Endothelial cell (in vitro differentiated cells): ENCODE measurements around the gene NIF3L1. TPM values are rescaled to one million over a fixed set of nuclear protein-coding genes. Genes with fewer than 3 reads are reported as not detected.

Source experiments
- DNase-seq: peaks from one replicate; pipeline ENCODE4 v3.0.0; 2021; ENCODE audit warnings: low spot score
- H3K27ac Mint-ChIP-seq: one replicate; pipeline ENCODE4 v1.8.0; 2021; ENCODE audit warnings: mixed read lengths, inconsistent platforms; ENCODE audit not compliant: unreplicated experiment
- H3K27me3 Mint-ChIP-seq: one replicate; pipeline ENCODE4 v1.8.0; 2021; ENCODE audit warnings: mild to moderate bottlenecking, moderate library complexity, mixed read lengths, inconsistent platforms; ENCODE audit not compliant: unreplicated experiment
- H3K36me3 Mint-ChIP-seq: one replicate; pipeline ENCODE4 v1.8.0; 2021; ENCODE audit warnings: mild to moderate bottlenecking, low read depth, mixed read lengths, inconsistent platforms; ENCODE audit not compliant: unreplicated experiment
- H3K4me1 Mint-ChIP-seq: one replicate; pipeline ENCODE4 v1.8.0; 2021; ENCODE audit warnings: mild to moderate bottlenecking, mixed read lengths, inconsistent platforms; ENCODE audit not compliant: unreplicated experiment
- H3K4me3 Mint-ChIP-seq: one replicate; pipeline ENCODE4 v1.8.0; 2021; ENCODE audit warnings: mild to moderate bottlenecking, mixed read lengths, inconsistent platforms; ENCODE audit not compliant: unreplicated experiment
- H3K9me3 Mint-ChIP-seq: one replicate; pipeline ENCODE4 v1.8.0; 2021; ENCODE audit warnings: mixed read lengths, inconsistent platforms; ENCODE audit not compliant: unreplicated experiment
- total RNA-seq: library from RNA; stranded (reverse); fragmentation: NEBNext Ultra II Directional; extraction: Animal tissue kit (Norgen Biotek cat#: 25700); gene quantifications from one replicate; pipeline ENCODE4 v1.2.1, GENCODE V29; 2021; ENCODE audit not compliant: unreplicated experiment
- TF ChIP-seq, protein P1 (sequence below): fragments of 200-600 bp; sonication (generic); IDR thresholded peaks from one replicate; pipeline ENCODE4 v1.5.0; 2021; ENCODE audit warnings: antibody characterized with exemption; ENCODE audit not compliant: unreplicated experiment

NIF3L1 gene
- total RNA-seq, 1 donor from 2014 or later: 14.2 TPM

DNA sequence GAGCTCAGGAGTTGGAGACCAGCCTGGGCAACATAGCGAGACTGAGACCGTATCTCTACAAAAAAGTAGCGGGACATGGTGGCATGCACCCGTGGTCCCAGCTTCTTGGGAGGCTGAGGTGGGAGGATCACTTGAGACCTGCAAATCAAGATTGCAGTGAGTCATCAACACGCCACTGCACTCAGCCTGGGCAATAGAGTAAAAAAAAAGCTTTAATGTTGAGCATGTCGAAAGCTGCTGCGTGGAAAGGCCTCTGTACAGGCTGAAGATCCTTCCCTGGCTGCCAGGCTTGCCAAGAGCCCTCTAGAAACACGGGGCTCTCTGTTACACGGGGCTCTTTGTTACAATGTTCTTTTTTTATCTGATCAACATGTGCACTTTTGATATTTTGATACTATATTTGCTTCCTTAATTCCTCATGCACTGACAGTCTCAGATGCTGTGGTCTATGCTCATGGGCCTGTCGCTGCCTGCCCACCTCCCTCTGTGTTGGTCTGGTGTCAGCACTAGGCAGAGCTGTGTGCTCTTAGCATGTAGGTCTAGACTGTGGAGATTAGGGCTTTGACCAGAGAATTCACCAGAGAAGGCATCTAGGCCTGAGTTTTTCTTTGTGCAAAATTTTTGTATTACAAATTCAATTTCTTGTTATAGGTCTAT is 43.4 kb upstream of the NIF3L1 start:
- no peaks in the 10 kb centered on the region for H3K9me3 Mint-ChIP-seq
- H3K27me3 Mint-ChIP-seq: no peaks in the 10 kb centered on the region
- no peak for DNase-seq
- no peak overlapping the region for H3K4me3 Mint-ChIP-seq
- H3K27ac Mint-ChIP-seq: no peak overlapping the region
- H3K36me3 Mint-ChIP-seq: no peaks in the 10 kb centered on the region
- no peaks in the 10 kb centered on the region for H3K4me1 Mint-ChIP-seq
- TF ChIP-seq, protein P1, sequence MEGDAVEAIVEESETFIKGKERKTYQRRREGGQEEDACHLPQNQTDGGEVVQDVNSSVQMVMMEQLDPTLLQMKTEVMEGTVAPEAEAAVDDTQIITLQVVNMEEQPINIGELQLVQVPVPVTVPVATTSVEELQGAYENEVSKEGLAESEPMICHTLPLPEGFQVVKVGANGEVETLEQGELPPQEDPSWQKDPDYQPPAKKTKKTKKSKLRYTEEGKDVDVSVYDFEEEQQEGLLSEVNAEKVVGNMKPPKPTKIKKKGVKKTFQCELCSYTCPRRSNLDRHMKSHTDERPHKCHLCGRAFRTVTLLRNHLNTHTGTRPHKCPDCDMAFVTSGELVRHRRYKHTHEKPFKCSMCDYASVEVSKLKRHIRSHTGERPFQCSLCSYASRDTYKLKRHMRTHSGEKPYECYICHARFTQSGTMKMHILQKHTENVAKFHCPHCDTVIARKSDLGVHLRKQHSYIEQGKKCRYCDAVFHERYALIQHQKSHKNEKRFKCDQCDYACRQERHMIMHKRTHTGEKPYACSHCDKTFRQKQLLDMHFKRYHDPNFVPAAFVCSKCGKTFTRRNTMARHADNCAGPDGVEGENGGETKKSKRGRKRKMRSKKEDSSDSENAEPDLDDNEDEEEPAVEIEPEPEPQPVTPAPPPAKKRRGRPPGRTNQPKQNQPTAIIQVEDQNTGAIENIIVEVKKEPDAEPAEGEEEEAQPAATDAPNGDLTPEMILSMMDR: no peak

DNA sequence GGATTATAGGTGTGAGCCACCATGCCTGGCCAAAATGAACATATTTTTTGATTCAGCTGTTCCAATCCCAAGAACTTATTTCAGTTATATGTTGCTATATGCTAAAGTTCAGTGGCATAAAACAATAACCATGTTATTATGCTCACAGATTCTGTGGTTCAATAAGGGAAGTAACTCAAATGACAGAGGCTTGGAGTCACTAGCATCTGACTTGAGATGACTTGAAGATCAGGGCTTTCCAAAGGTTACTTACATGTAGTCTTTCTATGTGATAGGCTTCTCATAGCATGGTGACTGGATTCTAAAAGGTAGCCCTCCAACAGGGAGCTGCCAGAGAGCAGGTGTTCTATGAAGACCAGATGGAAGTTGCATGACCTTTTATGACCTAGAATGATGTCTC is 41.9 kb upstream of the NIF3L1 start:
- Mint-ChIP-seq H3K9me3 (no peaks in the 10 kb centered on the region), H3K4me1 (no peaks in the 10 kb centered on the region), H3K27me3 (no peaks in the 10 kb centered on the region), H3K36me3 (peaks cover 1% of the 10 kb centered on the region), H3K27ac (no peak overlapping the region), H3K4me3 (no peak overlapping the region)
- DNase-seq: no peak
- TF ChIP-seq, protein P1: no peak

DNA sequence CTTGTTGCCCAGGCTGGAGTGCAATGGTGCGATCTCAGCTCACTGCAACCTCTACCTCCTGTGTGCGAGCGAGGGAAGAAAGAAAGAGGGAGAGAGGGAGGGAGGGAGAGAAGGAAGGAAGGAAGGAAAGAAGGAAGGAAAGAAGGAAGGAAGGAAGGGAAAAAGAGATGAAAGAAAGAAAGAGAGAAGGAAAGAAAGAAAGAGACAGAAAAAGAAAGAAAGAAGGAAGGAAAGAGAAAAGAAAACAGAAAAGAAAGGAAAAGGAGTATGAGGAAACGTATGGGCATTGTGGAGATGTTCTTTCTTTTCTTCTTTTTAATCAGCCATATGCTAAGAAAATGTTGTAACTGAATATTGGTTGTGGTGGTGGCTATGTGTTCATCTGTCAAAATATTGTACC is 41.2 kb upstream of the NIF3L1 start:
- no peak for DNase-seq
- Mint-ChIP-seq H3K27ac (no peak overlapping the region), H3K4me1 (no peaks in the 10 kb centered on the region), H3K27me3 (no peaks in the 10 kb centered on the region), H3K36me3 (peaks cover 7% of the 10 kb centered on the region), H3K4me3 (no peak overlapping the region), H3K9me3 (no peaks in the 10 kb centered on the region)
- TF ChIP-seq, protein P1: no peak

DNA sequence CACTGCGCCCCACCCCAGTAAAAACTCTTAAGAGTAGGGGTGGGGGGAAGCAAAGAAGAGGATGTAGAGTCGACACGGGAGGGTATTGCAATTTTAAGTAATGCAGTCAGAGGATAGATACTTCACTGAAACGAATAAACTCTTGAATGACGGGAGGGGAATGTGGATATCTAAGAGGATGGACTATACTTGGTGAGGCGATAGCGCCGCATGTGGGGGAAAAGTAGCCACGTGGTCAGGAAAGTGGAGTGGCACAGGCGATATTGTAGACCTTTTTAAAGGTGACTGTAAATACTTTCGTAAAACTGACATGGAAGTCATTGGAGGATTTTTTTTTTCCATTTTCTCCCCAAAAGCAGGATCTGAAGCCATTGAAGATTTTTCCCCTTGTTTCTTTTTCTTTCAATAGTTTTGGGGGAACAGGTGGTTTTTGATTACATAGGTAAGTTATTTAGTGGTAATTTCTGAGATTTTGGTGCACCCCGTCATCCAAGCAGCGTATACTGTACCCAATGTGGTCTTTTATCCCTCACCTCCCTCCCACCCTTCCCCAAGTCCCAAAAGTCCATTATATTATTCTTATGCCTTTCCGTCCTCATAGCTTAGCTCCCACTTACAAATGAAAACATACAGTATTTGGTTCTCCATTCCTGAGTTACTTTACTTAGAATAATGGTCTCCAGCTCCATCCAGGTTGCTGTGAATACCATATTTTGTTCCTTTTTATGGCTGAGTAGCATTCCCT is 38.5 kb upstream of the NIF3L1 start:
- no peaks in the 10 kb centered on the region for H3K27me3 Mint-ChIP-seq
- H3K9me3 Mint-ChIP-seq: no peaks in the 10 kb centered on the region
- no peaks in the 10 kb centered on the region for H3K4me1 Mint-ChIP-seq
- TF ChIP-seq, protein P1: no peak
- H3K36me3 Mint-ChIP-seq: peaks cover 23% of the 10 kb centered on the region
- H3K4me3 Mint-ChIP-seq: no peak overlapping the region
- peak overlapping the region; percentile 34 for H3K27ac Mint-ChIP-seq
- DNase-seq: no peak
